Bronchial epithelial cell (primary cell): ENCODE measurements around the gene PRMT3. TPM values are rescaled to one million over a fixed set of nuclear protein-coding genes. Genes with fewer than 3 reads are reported as not detected.

Source experiments
- DNase-seq: peaks from one replicate; pipeline ENCODE4 v3.0.0-alpha.2; 2010; ENCODE audit warnings: low read depth
- FAIRE-seq: peaks from 2 replicates; lab custom pipeline; 2011; peaks lifted over from hg19 to GRCh38; lab: Jason Lieb, UNC
- H3K27me3 ChIP-seq: 2 replicates; pipeline ENCODE4 v1.5.1; 2011; ENCODE audit warnings: low read length; ENCODE audit not compliant: control insufficient read depth, insufficient read depth
- H3K36me3 ChIP-seq: 2 replicates; pipeline ENCODE4 v1.5.1; 2011; ENCODE audit warnings: low read length; ENCODE audit not compliant: control insufficient read depth, insufficient read depth
- H3K4me3 ChIP-seq: 2 replicates; pipeline ENCODE4 v1.5.1; 2011; ENCODE audit warnings: mild to moderate bottlenecking, low read depth, low read length, control low read depth
- total RNA-seq: library from RNA; depleted of rRNA; stranded (reverse); fragments of >200 nt; gene quantifications from 2 replicates; pipeline ENCODE4 v1.2.1, GENCODE V29; 2014
- TF ChIP-seq, protein P1 (sequence below): IDR thresholded peaks from 2 replicates; pipeline ENCODE4 v1.5.1; 2011; ENCODE audit warnings: mild to moderate bottlenecking, moderate library complexity, low read length, control low read depth, inconsistent platforms; ENCODE audit not compliant: insufficient read depth, severe bottlenecking

PRMT3 gene
- total RNA-seq: 26.9 and 31.6 TPM in 2 replicates

DNA sequence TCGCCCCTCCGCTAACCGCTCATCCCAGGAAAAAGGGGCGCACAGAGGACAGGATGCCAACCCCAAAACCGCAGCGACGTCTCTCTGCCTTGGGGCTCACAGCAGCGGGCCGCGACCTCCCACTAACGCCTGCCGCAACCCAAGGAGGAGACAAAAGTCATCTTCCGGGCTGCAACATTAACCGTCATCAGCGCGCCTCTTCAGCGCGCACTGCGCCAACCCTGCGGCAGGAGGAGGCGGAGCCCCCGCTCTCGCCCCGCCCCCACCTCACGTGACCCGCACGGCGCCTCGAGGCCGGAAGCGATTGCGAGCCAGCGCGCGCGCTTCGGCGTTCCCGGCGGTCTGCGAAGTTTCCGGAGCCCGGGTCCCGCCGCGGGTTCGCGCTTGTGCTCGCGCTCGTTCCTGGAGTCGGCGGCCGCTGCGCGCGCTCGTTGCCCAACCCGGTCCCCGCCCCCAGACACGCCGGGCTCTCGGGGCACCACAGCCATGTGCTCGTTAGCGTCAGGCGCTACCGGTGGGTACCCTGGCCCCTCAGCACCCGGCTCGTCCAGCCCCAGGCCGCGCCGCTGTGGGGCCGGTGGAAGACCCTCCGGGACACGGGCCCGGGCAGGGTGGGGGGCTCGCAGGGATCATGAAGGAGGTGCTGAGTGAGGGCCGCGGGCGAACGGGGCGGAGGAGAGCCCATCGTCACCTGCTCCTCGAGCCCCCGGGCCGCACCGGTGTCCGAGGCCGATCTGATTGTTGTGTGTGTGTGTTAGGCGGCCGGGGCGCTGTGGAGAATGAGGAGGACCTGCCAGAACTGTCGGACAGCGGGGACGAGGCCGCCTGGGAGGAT is at the start of gene PRMT3:
TSS of gene PRMT3 (plus strand) at position 456 of the 835 bp plus-strand sequence. CDS start at position 487, 31 bp downstream.
- FAIRE-seq: no peak
- peak within 1 kb of the TSS; percentile 95 for H3K4me3 ChIP-seq
- TF ChIP-seq, protein P1, sequence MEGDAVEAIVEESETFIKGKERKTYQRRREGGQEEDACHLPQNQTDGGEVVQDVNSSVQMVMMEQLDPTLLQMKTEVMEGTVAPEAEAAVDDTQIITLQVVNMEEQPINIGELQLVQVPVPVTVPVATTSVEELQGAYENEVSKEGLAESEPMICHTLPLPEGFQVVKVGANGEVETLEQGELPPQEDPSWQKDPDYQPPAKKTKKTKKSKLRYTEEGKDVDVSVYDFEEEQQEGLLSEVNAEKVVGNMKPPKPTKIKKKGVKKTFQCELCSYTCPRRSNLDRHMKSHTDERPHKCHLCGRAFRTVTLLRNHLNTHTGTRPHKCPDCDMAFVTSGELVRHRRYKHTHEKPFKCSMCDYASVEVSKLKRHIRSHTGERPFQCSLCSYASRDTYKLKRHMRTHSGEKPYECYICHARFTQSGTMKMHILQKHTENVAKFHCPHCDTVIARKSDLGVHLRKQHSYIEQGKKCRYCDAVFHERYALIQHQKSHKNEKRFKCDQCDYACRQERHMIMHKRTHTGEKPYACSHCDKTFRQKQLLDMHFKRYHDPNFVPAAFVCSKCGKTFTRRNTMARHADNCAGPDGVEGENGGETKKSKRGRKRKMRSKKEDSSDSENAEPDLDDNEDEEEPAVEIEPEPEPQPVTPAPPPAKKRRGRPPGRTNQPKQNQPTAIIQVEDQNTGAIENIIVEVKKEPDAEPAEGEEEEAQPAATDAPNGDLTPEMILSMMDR: no peak
- H3K27me3 ChIP-seq: no peaks in the 10 kb centered on the region
- peak; percentile 83 for DNase-seq
- peaks cover 1% of the 10 kb centered on the region for H3K36me3 ChIP-seq

DNA sequence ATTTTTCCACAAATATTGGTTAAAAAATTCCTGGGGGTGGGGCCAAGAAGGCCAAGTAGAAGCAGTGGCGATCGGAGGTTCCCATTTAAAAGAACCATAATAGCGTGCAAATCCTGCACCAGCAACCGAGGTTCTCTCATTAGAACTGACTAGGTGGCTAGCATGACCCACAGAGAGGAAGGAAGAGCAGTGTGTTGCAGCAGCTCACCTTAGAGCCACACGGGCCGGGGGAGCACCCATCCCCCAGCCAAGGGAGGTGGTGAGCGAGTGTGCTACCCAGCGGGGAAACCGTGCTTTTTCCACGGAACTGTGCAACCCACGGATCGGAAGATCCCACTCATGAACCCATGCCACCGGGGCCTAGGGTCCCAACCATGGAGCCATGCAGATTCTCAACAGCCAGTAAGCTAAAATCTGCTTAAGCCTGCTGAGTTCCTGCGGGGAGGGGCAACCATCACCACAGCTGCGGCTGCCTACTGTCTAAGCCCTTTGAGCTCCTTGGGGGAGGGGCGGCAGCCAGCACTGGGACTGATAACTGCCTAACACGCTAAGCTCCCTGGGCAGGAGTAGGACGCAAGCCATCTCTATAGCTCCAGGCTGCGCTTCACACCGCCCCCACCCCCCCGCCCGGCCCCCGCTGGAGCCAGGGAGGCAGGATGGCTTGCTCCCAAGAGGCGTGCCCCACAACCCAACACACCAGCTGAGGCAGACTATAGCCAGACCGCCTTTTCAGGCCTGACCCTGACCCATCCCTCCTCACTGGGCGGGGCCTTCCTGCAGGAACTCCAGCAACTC is 45.0 kb upstream of the PRMT3 start:
- no peak for DNase-seq
- Histone ChIP-seq H3K27me3 (peaks cover 2% of the 10 kb centered on the region), H3K4me3 (no peak overlapping the region), H3K36me3 (no peaks in the 10 kb centered on the region)
- no peak for FAIRE-seq
- TF ChIP-seq, protein P1: no peak

DNA sequence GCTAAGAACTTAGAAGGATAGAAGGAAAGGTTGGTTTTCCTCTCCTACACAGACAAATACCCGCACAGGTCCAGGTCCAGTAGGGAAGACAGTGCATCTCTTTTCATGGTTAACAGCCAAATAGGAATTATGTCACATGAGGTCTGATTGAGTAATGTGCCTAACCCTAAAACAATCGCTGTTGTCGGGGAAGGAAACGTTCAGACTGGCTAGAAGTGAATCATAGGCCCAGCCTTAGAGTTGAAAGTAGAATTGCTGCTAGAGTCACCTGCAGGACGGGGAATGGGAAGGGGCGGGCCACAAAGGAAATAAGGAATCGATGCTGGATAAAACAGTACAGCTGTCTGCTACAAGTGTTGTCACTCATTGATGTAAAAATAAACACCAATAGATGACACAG is 36.4 kb upstream of the PRMT3 start:
- TF ChIP-seq, protein P1: no peak
- peak; percentile 62 for FAIRE-seq
- Histone ChIP-seq H3K36me3 (no peaks in the 10 kb centered on the region), H3K27me3 (no peaks in the 10 kb centered on the region), H3K4me3 (no peak overlapping the region)
- peak; percentile 74 for DNase-seq

DNA sequence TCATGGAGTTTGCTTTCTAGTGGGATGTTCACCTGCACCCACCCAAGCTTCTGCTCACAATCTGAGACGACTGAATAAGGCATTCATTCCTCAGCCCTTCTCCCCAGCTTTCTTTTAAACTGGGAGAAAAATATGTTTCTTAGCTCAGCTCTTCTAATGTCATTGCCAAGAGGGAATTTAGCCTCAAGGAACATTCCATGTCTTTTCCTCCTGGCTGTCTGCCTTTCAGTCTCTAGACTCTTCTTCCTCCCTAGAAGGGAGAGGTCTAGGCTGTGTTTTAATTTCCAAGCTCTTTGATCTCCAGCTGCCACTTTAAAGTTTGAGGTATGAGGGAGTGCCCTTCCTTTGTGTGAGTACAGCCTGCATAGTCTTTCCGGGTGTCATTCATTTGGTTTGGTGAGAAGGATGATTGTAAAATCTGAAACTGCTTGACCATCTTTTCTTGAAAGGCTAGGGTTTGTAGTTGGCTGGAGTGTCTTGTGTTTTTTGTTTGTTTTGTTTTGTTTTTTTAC is 35.7 kb upstream of the PRMT3 start:
- Histone ChIP-seq H3K4me3 (no peak overlapping the region), H3K27me3 (no peaks in the 10 kb centered on the region), H3K36me3 (no peaks in the 10 kb centered on the region)
- TF ChIP-seq, protein P1: no peak
- no peak for DNase-seq
- no peak for FAIRE-seq

DNA sequence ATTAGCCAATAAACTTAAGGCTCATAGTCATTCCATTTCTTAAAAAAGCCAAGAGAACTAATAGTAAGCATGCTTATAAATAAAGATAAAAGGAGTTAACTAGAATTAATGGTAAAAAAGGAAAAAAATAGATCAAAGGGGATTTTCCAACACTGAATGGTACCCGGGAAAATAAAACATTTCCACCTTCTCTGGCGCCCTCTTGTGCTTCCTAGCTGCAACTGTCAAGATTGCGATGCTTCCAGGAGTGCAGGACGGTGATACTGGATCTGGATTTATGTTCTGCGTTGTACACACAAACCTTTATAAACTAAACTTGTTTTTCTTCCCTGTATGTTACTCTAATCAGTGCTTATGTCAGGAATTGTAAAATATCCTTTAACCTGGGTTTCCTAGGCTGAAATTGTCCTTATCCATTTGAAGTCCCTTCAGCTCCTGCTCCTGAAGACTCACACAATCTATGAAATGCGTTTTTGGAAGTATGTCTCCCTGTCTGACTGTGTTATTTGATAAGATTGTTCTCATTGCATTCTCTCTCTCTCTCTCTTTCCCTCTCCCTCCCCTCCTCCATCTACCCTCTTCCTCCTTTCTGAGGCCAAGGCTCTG is 33.6 kb upstream of the PRMT3 start:
- Histone ChIP-seq H3K4me3 (no peak overlapping the region), H3K27me3 (no peaks in the 10 kb centered on the region), H3K36me3 (no peaks in the 10 kb centered on the region)
- no peak for FAIRE-seq
- peak; percentile 39 for DNase-seq
- TF ChIP-seq, protein P1: peak; percentile 77
